Right lobe of liver (tissue), 6 donors: Measurements from ENCODE around the gene TLCD4. TPM values are rescaled to one million over a fixed set of nuclear protein-coding genes. Genes with fewer than 3 reads are reported as not detected.

Experiments
- ATAC-seq, 4 donors: fragments of 200-7000 bp; cut with Tn5 transposase; one replicate each; pipeline ENCODE4 v1.9.1; 2020; ENCODE audit warnings: mild to moderate bottlenecking in 4 of 4, moderate library complexity in 4 of 4
- DNase-seq, 3 donors: peaks; one replicate each; pipeline ENCODE4 v3.0.0-alpha.2; 2020
- H3K27ac ChIP-seq, 3 donors: fragments of 200-600 bp; one replicate each; pipeline ENCODE4 v1.8.0; 2022
- H3K27me3 ChIP-seq, 2 donors: fragments of 200-600 bp; one replicate each; pipeline ENCODE4 v1.8.0; 2022
- H3K36me3 ChIP-seq, 4 donors: fragments of 200-600 bp; sonication (generic) in 1 of 4; one replicate each; pipeline versions ENCODE4 v1.5.1 to v1.8.0; 2017 to 2022; ENCODE audit warnings: control low read depth in 1 of 4
- H3K4me1 ChIP-seq, 4 donors: fragments of 200-600 bp; sonication (generic) in 1 of 4; one replicate each; pipeline versions ENCODE4 v1.5.1 to v1.8.0; 2017 to 2022; ENCODE audit warnings: control low read depth in 1 of 4
- H3K4me3 ChIP-seq, 3 donors: fragments of 200-600 bp; one replicate each; pipeline ENCODE4 v1.8.0; 2022
- H3K9me3 ChIP-seq, 4 donors: fragments of 200-600 bp; sonication (generic) in 1 of 4; one replicate each; pipeline versions ENCODE4 v1.5.1 to v1.8.0; 2017 to 2022; ENCODE audit warnings: control low read depth in 1 of 4
- CTCF ChIP-seq, 4 donors: fragments of 200-600 bp in 3 of 4; fragments of 450-650 bp in 1 of 4; IDR thresholded peaks; one replicate each; pipeline versions ENCODE4 v1.5.1 to v1.8.0; 2016 to 2022; ENCODE audit warnings: antibody characterized with exemption in 4 of 4, mild to moderate bottlenecking in 2 of 4
- POLR2A ChIP-seq: fragments of 450-650 bp; IDR thresholded peaks from one replicate; pipeline ENCODE4 v1.6.1; 2017; ENCODE audit warnings: antibody characterized with exemption, mild to moderate bottlenecking
- WGBS: methylation state at CpG from one replicate; pipeline ENCODE4 v1.1.6; 2018; ENCODE audit warnings: low coverage, low lambda C conversion rate; ENCODE audit not compliant: insufficient coverage; ENCODE audit errors: missing lambda C conversion rate; 5-methylcytosine and 5-hydroxymethylcytosine counted together
- intact Hi-C, 2 donors: fragments of 100-400 bp; cut with DNase I; formaldehyde crosslinking; loops; one replicate each; pipeline versions ENCODE4 v1.11.2 to v1.14.1; 2022
- total RNA-seq, 6 experiments: library from RNA; depleted of rRNA in 2 of 6; stranded (reverse); fragments of >200 nt in 2 of 6; fragmentation: NEBNext Ultra II Directional in 3 of 6; extraction: Animal tissue kit (Norgen Biotek cat#: 25700) in 3 of 6; gene quantifications; one replicate each; pipeline versions ENCODE4 v1.1.0 to v1.2.4, GENCODE V29; 2016 to 2023
- donor health status: DM: no; HTN: yes; CAD: no.
- donor health status: DM: no; HTN: no; CAD: no.
- donor health status: DM: no; HTN: no; CAD: no.
- donor health status: DM: no; HTN: yes; CAD: no.
- donor health status: DM: no; HTN: yes; CAD: no.

Gene TLCD4
- total RNA-seq, 6 experiments from 2014 or later, result 45.6 to 181 (median 106) TPM

- DNase-seq (no peak), ATAC-seq (no peak)
- Histone ChIP-seq H3K4me3 (no peak overlapping the region), H3K27me3 (no peaks in the 10 kb centered on the region), H3K27ac (no peak overlapping the region), H3K4me1 (peaks cover 0 to 32% (median 11%) of the 10 kb centered on the region in 4 donors), H3K36me3 (peaks cover 0 to 15% (median 6%) of the 10 kb centered on the region in 4 donors), H3K9me3 (no peaks in the 10 kb centered on the region)
- intact Hi-C loops, result no loop called here
- TF ChIP-seq POLR2A (no peak), CTCF (IDR thresholded peaks at IDR 0.05) (no peak)
These were observed 21.1 kb downstream of the TLCD4 start for GRCh38 chr1:95138223-95138622.

GRCh38 chr1:95139039-95139438 is 21.9 kb downstream of the TLCD4 start:
- DNase-seq (no peak), ATAC-seq (peak in 2 of 4 donors; percentile 13 to 14)
- intact Hi-C loops, result no loop called here
- H3K27ac ChIP-seq, result no peak overlapping the region
- WGBS, result 100% methylated on average over 1 of the region's 1 CpG
- no peaks in the 10 kb centered on the region for H3K27me3 ChIP-seq
- no peak overlapping the region for H3K4me3 ChIP-seq
- H3K36me3 ChIP-seq, result peaks cover 0 to 17% (median 8%) of the 10 kb centered on the region in 4 donors
- peaks cover 0 to 24% (median 10%) of the 10 kb centered on the region in 4 donors for H3K4me1 ChIP-seq
- no peaks in the 10 kb centered on the region for H3K9me3 ChIP-seq
- no peak for TF ChIP-seq CTCF (IDR thresholded peaks at IDR 0.05)
- TF ChIP-seq POLR2A, result no peak

GRCh38 chr1:95140791-95141190 is 23.6 kb downstream of the TLCD4 start:
- DNase-seq (no peak), ATAC-seq (no peak)
- Histone ChIP-seq H3K9me3 (no peaks in the 10 kb centered on the region), H3K36me3 (peaks cover 0 to 31% (median 12%) of the 10 kb centered on the region in 4 donors), H3K4me3 (no peak overlapping the region), H3K27ac (no peak overlapping the region), H3K4me1 (peaks cover 0 to 9% (median 4%) of the 10 kb centered on the region in 4 donors), H3K27me3 (no peaks in the 10 kb centered on the region)
- intact Hi-C loops, result no loop called here
- no peak for TF ChIP-seq CTCF (IDR thresholded peaks at IDR 0.05)
- TF ChIP-seq POLR2A, result no peak

GRCh38 chr1:95145493-95145892 is 28.3 kb downstream of the TLCD4 start:
- Histone ChIP-seq H3K4me3 (no peak overlapping the region), H3K36me3 (peaks cover 0 to 50% (median 9%) of the 10 kb centered on the region in 4 donors), H3K9me3 (no peaks in the 10 kb centered on the region), H3K4me1 (no peaks in the 10 kb centered on the region), H3K27me3 (no peaks in the 10 kb centered on the region), H3K27ac (no peak overlapping the region)
- intact Hi-C loops, result no loop called here
- DNase-seq (no peak), ATAC-seq (no peak)
- 71% methylated on average over 1 of the region's 1 CpG for WGBS
- no peak for TF ChIP-seq POLR2A
- no peak for TF ChIP-seq CTCF (IDR thresholded peaks at IDR 0.05)

GRCh38 chr1:95146637-95147036 is 29.5 kb downstream of the TLCD4 start:
- H3K4me3 ChIP-seq, result no peak overlapping the region
- no peak overlapping the region for H3K27ac ChIP-seq
- H3K36me3 ChIP-seq, result peaks cover 0 to 57% (median 14%) of the 10 kb centered on the region in 4 donors
- no peaks in the 10 kb centered on the region for H3K27me3 ChIP-seq
- intact Hi-C loops, result no loop called here
- ATAC-seq, result no peak
- TF ChIP-seq POLR2A (no peak), CTCF (IDR thresholded peaks at IDR 0.05) (no peak)
- H3K4me1 ChIP-seq, result no peaks in the 10 kb centered on the region
- no peak for DNase-seq
- no peaks in the 10 kb centered on the region for H3K9me3 ChIP-seq
